Inferior parietal cortex (tissue), 1 donor: ENCODE results near the gene PRTN3.

Experiments
- DNase-seq: peaks from one replicate; pipeline ENCODE4 v3.0.0-alpha.2; 2016; ENCODE audit errors: extremely low spot score

Gene PRTN3, protein sequence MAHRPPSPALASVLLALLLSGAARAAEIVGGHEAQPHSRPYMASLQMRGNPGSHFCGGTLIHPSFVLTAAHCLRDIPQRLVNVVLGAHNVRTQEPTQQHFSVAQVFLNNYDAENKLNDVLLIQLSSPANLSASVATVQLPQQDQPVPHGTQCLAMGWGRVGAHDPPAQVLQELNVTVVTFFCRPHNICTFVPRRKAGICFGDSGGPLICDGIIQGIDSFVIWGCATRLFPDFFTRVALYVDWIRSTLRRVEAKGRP

GRCh38 chr19:840519-841206 is at the start of gene PRTN3:
TSS of gene PRTN3 (plus strand) at chr19:840999. CDS start at chr19:841009, 10 bp downstream.
- no peak for DNase-seq

DNA sequence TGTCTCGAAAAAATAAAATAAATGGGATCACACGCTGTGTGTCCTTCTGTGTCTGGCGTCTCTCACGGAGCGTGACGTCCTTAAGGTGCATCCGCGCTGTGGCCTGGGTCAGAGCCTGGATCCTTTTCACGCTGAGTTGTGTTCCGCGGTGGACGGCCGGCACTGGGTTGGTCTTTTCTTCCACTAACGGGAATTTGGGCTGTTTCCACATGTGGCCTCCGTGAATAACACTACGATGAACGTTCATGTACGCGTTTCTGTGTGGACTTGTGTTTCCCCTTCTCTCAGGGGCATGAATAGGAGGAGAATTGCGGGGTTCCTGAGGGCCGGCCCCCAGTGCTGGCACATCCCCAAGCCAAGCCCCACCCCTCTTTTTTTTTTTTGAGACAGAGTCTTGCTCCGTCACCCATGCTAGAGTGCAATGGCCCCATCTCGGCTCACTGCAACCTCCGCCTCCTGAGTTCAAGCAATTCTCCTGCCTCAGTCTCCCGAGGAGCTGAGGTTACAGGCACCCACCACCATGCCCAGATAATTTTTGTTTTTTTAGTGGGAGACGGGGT is 49.7 kb upstream of the PRTN3 start:
- no peak for DNase-seq

DNA sequence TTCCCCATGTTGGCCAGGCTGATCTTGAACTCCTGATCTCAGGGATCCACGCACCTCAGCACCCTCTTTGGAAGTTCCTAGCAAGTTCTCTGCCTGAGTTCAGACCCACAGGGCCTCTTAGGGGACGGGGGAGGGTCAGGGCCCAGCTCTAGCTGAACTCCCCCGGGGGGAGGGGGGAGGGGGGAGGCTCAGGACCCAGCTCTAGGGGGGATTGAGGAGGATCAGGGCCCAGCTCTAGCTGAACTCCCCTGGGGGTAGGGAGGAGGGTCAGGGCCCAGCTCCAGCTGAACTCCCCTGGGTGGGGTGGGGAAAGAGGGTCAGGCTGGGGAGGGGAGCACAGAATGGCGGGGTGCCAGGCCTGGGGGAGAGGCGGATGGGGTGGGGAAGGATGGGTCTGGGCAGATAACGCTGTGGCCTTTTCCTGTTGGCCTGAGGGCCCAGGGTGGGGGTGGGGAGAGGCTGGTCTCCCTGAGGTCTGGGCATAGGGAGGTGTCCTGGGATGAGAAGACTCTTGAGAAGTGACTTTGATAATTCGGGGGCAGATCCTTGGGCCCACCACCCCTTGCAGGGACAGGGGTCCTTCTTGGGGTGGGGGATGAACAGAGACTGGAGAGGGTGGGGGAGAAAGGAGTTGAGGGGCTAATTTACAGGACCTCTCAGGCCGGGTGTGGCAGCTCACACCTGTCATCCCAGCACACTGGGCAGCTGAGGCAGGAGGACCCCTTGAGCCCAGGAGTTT is 49.1 kb upstream of the PRTN3 start:
- no peak for DNase-seq

- no peak for DNase-seq
Observed at GRCh38 chr19:792306-792885, 48.4 kb upstream of the PRTN3 start.

DNA sequence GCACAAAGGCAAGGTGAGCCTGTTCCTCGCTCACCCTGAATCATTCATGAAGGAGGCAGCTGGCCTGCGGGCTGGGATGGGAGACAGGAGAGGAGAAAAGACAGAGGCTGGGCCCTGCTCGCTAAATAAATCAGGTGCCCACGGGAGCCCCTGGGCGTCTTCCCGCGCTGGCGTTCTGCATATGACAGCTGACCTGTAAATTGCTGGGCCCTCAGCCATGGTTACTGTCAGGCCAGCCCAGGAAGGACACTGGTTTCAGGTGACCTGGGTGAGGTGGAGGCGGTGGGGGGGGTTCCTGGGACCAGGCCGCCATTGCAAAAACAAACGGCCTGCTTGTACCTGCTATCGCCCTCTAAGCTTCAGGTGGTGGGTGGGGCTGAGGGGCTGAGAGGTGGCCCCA is 47.0 kb upstream of the PRTN3 start:
- DNase-seq, result no peak

DNA sequence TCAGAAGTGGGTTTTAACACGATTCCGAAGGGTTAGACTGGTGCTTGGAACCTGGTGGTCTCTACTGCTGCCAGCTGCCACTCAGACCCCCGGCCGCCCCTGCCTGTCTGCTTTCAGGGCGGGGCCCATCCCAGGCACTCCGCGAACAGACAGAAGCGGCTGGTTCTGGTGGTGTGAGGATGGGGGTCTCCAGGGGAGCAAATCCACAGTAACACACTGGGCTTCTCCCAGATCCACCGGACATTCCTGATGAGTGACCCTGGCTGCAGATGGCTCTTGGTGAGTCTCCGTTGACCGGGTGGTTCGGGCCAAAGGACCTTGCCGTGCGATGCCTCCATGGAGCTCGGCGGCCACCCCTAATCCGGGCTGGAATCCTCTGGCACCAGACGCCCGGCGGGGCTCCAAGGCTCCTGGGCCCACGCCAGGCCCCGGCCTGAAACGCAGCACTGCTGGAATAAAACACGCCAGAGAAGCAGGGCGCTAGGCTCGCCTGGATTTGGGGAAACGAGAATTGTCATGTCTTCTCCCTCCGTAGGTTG is 45.7 kb upstream of the PRTN3 start:
- no peak for DNase-seq

GRCh38 chr19:795691-796581 is 44.9 kb upstream of the PRTN3 start:
- no peak for DNase-seq

DNA sequence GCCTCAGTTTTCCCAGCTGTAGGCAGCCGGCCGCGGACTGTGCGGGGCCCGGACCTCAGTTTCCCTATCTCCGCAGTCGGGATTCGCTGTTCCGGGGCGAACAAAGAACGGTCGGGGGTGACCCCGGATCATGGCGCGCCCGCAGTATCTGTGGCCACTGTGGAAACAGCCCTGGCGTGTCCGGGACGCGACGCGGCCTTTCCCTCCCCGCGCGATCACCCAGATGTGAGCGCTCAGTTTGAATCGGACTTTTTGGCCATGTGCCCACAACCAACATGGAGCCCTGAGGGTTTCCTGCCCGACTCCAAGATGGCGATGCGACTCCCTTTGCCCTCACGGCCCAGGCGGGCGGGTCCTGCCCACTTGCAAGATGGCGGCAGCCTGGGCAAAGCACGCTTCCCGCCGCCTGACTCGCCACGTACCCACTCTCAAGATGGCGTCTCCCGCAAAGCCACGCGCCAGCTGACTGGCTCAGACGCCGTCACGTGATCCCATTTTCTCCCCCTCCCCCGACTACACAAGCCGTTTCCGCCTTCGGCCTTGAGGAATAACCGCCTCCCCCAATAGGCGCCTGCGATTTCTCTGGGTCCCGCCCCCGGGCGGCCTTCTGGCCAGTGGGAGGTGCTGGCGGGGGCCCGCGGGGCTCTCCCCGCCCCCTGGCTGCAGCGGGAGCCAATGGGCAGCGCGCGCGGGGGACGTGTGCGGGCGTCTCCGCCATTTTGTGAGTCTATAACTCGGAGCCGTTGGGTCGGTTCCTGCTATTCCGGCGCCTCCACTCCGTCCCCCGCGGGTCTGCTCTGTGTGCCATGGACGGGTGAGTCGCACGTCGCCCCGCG is 43.9 kb upstream of the PRTN3 start, which contains the start of gene PTBP1:
TSS of gene PTBP1 (plus strand) at position 761 of the 836 bp plus-strand sequence. CDS start at position 807, 46 bp downstream.
- DNase-seq, result peak; percentile 100

- DNase-seq, result peak; percentile 76
Observed at GRCh38 chr19:797528-798414, 43.0 kb upstream of the PRTN3 start.

DNA sequence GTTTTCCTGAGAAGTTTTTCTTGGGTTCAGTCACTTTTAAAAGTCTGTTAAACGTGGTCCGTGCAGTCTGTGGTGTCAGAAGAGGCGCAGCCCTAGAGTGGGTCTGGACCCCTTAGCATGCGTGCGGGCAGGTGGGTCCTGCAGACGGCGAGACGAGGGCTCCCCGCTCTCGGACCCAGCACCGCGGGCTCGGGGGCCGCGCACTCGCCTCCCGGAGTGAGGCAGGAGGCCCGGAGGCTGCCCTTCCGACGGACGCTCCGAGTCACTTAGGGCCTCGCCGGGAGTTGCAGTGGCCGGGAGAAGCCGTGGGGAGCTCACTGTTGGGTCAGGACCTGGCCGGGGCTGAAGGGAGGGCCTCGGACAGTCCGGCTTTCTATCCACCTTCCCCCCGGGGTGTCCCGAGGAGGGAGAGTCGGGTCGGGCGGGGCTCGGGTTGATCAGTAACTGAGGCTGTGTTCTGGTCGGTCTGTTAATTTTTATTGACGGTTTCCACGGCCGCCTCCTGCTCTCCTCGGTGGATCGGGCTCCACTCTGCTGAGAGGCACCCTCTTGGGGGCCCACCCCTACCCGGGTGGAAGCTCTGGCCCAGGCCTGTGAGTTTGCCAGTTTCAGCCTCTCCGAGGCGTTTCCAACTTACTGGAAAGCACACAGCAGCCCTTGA is 42.3 kb upstream of the PRTN3 start:
- DNase-seq, result no peak

DNA sequence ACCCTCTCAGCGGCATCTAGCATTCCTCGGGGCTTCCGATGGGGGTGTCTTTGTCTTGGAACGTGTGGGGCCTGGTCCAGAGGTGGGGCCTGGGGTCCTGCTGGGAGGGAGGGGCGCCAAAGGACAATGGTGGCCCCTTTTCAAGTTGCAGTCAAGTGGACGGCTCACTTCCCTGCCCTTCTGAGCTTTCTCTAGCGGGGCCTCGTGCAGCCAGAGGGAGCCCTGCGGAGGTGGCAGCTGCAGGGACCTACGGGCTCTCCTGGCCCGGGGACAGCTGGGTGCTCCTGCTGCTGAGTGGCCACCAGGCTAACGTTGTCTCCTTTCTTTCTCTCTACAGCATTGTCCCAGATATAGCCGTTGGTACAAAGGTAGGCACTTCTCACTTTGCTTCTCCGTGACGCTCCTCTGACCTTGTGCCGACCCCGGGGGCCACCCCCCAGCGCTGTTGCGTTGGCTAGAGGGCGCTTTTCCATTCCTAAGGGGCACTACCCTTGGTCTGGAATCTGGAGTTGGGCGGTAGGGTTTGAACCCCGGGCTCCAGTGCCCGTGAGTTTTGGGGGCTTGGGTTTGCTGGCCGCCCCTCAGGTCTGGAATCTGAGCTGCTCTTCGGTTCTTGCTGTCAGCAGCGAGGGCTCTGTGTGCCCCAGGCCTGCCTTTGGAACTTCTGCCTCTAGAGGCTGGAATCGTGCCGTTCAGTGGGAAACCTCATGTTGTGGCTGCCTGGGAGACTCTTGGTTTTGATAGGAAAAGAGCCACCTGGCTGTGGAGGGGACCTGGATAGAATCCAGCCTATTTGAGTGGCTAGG is 41.5 kb upstream of the PRTN3 start:
- DNase-seq, result no peak

DNA sequence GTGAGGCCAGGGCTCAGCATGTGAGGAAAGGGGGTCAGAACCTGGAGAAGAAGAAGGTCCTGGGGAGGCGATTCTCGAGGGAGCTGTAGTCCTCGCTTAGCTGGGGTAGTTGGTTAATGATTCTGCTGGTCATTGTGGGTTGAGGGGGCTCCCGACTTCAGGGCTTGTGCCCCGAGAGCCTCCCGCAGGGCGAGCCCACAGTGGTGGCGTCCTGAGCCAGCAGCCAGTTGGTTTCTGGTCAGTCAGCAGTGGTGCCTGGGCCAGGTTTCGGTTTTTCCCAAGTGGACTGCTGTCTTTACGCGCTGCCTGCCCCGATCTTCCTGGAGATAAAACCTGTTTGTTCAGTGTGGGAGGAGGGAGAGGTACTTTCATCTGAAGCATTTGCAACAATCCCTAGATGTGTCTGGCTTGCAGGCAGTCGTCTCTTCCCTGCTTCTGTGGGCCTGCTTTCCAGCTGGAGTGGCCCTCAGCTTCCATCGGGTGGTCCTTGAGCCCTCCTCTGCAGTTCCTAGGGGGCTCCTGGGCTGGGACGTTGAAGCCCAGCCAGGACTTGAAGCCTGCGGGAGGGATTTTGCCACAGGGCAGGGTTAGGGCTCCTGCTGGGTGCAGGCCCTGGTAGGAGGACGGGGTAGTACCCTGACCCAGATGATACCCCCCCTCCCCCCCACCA is 40.3 kb upstream of the PRTN3 start:
- no peak for DNase-seq

- DNase-seq, result no peak
Observed at GRCh38 chr19:801030-801860, 39.6 kb upstream of the PRTN3 start.

GRCh38 chr19:801861-802497 is 38.8 kb upstream of the PRTN3 start:
- no peak for DNase-seq

- no peak for DNase-seq
Observed at GRCh38 chr19:802498-803098, 38.2 kb upstream of the PRTN3 start.
